ENCODE measurements around the gene SLX9.

DNA sequence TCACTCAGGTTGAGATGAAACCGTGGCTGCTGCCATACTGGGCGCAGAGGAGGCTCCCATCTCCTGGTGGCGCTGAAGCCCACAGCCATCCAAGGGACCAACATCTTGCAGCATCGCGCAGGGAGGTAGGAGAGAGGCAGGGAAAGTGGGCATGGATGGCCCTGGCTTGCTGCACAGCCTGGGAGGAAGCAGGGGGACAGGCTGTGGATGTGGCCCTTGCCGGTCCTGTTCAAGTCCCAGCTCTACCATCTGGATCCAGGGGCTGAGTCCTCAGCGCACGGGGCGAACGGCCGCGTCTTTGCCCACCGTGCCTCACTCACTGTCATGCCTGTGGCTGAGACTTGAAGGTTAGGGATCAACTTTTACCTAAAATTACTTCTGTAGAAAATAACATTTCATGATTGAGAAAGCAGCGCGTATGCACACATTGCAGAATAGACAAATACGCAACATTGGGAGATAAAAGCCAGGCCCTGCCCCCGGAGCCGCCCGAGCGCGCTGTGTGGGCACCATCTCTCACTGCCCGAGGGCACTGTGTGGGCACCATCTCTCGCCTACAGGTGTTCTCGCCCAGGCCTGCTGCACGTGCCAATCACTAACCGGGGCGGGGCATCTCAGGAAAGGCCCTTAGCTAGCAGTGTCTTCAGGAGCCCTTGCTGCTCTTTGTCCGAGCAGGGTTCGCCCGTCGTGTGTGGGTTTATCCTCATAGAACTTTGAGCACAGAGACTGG is 11.5 kb downstream of the SLX9 start:
- TF ChIP-seq, protein P1, sequence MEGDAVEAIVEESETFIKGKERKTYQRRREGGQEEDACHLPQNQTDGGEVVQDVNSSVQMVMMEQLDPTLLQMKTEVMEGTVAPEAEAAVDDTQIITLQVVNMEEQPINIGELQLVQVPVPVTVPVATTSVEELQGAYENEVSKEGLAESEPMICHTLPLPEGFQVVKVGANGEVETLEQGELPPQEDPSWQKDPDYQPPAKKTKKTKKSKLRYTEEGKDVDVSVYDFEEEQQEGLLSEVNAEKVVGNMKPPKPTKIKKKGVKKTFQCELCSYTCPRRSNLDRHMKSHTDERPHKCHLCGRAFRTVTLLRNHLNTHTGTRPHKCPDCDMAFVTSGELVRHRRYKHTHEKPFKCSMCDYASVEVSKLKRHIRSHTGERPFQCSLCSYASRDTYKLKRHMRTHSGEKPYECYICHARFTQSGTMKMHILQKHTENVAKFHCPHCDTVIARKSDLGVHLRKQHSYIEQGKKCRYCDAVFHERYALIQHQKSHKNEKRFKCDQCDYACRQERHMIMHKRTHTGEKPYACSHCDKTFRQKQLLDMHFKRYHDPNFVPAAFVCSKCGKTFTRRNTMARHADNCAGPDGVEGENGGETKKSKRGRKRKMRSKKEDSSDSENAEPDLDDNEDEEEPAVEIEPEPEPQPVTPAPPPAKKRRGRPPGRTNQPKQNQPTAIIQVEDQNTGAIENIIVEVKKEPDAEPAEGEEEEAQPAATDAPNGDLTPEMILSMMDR (IDR thresholded peaks at IDR 0.05; ENCODE audit: borderline replicate concordance, extremely low read depth, low read length, poor library complexity, severe bottlenecking): no peak
- no peak for TF ChIP-seq EZH2 (IDR thresholded peaks at IDR 0.05; ENCODE audit: borderline replicate concordance, low read depth, low read length, severe bottlenecking)

Data from DND-41 (cell line).